H1 (cell line): Measurements from ENCODE around the gene C1QTNF4. TPM values are rescaled to one million over a fixed set of nuclear protein-coding genes. Genes with fewer than 3 reads are reported as not detected.

ENCODE experiments used
- CTCF ChIA-PET: fragments of 300-600 bp; sonication (Branson Sonifier 250); formaldehyde crosslinking; loops from one replicate; lab custom pipeline; 2021; ENCODE audit not compliant: partially characterized antibody; lab: Charles Lee
- POLR2A ChIA-PET: fragments of 300-600 bp; sonication (Branson Sonifier 250); formaldehyde crosslinking; loops from one replicate; lab custom pipeline; 2021; ENCODE audit warnings: inconsistent platforms; ENCODE audit not compliant: partially characterized antibody; lab: Charles Lee
- DNase-seq, 2 experiments: peaks; one replicate each; pipeline versions ENCODE4 v3.0.0 to v3.0.0-alpha.2; 2010 to 2022; ENCODE audit warnings: low spot score in 2 of 2, low read depth in 1 of 2, mixed read lengths in 1 of 2
- FAIRE-seq: peaks from 2 replicates; lab custom pipeline; 2011; peaks lifted over from hg19 to GRCh38; lab: Jason Lieb, UNC
- H2AFZ ChIP-seq: 2 replicates; pipeline ENCODE4 v1.8.1; 2012; ENCODE audit warnings: low read length, inconsistent platforms
- H2AK5ac ChIP-seq: 2 replicates; pipeline ENCODE4 v1.6.1; 2013; ENCODE audit warnings: low read depth, low read length
- H2BK120ac ChIP-seq: replicated peaks from 2 replicates; pipeline ENCODE3; 2013; ENCODE audit warnings: low read depth, low read length, inconsistent platforms
- H2BK12ac ChIP-seq: 2 replicates; pipeline ENCODE4 v1.6.1; 2013; ENCODE audit warnings: low read depth, low read length
- H2BK15ac ChIP-seq: 2 replicates; pipeline ENCODE4 v1.6.1; 2013; ENCODE audit warnings: low read length
- H2BK20ac ChIP-seq: 2 replicates; pipeline ENCODE4 v1.6.1; 2013; ENCODE audit warnings: low read length
- H2BK5ac ChIP-seq: 2 replicates; pipeline ENCODE4 v1.6.1; 2013; ENCODE audit warnings: low read depth, low read length
- H3K14ac ChIP-seq: 2 replicates; pipeline ENCODE4 v1.6.1; 2013; ENCODE audit warnings: inconsistent platforms; ENCODE audit not compliant: insufficient read length
- H3K18ac ChIP-seq: 2 replicates; pipeline ENCODE4 v1.6.1; 2013; ENCODE audit warnings: low read length; ENCODE audit errors: extremely low read depth
- H3K23ac ChIP-seq: 2 replicates; pipeline ENCODE4 v1.6.1; 2013; ENCODE audit warnings: inconsistent platforms; ENCODE audit not compliant: insufficient read length
- H3K23me2 ChIP-seq: 2 replicates; pipeline ENCODE4 v1.6.1; 2013; ENCODE audit warnings: low read depth, low read length
- H3K27ac ChIP-seq: 2 replicates; pipeline ENCODE4 v1.6.1; 2011; ENCODE audit warnings: low read depth, low read length, inconsistent platforms
- H3K27me3 ChIP-seq, 4 experiments: replicated peaks in 1 of 4; 1 replicate in 1 of 4; 2 replicates in 3 of 4; pipeline versions ENCODE4 v1.6.1 to v1.8.1; 2011 to 2013; ENCODE audit warnings: low read length in 3 of 4, mild to moderate bottlenecking in 3 of 4, inconsistent platforms in 2 of 4, mixed read lengths in 2 of 4, moderate library complexity in 1 of 4; ENCODE audit not compliant: control insufficient read depth in 3 of 4, insufficient read depth in 3 of 4; ENCODE audit errors: extremely low read depth in 1 of 4
- H3K36me3 ChIP-seq, 4 experiments: 2 replicates each; pipeline versions ENCODE4 v1.6.1 to v1.8.1; 2011 to 2013; ENCODE audit warnings: mild to moderate bottlenecking in 4 of 4, low read length in 3 of 4, moderate library complexity in 2 of 4, control low read depth in 1 of 4, inconsistent platforms in 1 of 4; ENCODE audit not compliant: insufficient read depth in 4 of 4, control insufficient read depth in 2 of 4
- H3K4ac ChIP-seq: replicated peaks from 2 replicates; pipeline ENCODE3; 2013; ENCODE audit warnings: low read length, low read depth, mixed read lengths, inconsistent platforms; ENCODE audit not compliant: insufficient read length
- H3K4me1 ChIP-seq, 4 experiments: replicated peaks in 1 of 4; 1 replicate in 1 of 4; 2 replicates in 3 of 4; pipeline versions ENCODE4 v1.6.1 to v1.8.1; 2011 to 2013; ENCODE audit warnings: low read length in 3 of 4, inconsistent platforms in 2 of 4, mixed read lengths in 1 of 4; ENCODE audit not compliant: insufficient read depth in 4 of 4, control insufficient read depth in 3 of 4
- H3K4me2 ChIP-seq, 2 experiments: 2 replicates each; pipeline versions ENCODE4 v1.6.1 to v1.8.1; 2011 to 2013; ENCODE audit warnings: low read depth in 2 of 2, low read length in 2 of 2, control low read depth in 1 of 2, inconsistent platforms in 1 of 2, mild to moderate bottlenecking in 1 of 2; ENCODE audit not compliant: insufficient read depth in 1 of 2
- H3K4me3 ChIP-seq, 4 experiments: fragments of 200-600, 300-600 bp in 1 of 4; sonication (generic), shearing (Covaris generic), sonication (Bioruptor Twin) in 1 of 4; 2 replicates each; pipeline versions ENCODE4 v1.5.1 to v1.8.1; 2011 to 2016; ENCODE audit warnings: low read length in 4 of 4, low read depth in 3 of 4, control low read depth in 2 of 4, inconsistent platforms in 2 of 4, mild to moderate bottlenecking in 2 of 4, mixed read lengths in 1 of 4, moderate library complexity in 1 of 4; ENCODE audit not compliant: insufficient read depth in 2 of 4; ENCODE audit errors: extremely low read depth in 1 of 4
- H3K56ac ChIP-seq: replicated peaks from 2 replicates; pipeline ENCODE3; 2013; ENCODE audit warnings: low read depth, mild to moderate bottlenecking, mixed read lengths, low read length, inconsistent platforms; ENCODE audit not compliant: insufficient read length
- H3K79me1 ChIP-seq: 2 replicates; pipeline ENCODE4 v1.6.1; 2013; ENCODE audit warnings: low read depth, low read length, control low read depth
- H3K79me2 ChIP-seq, 2 experiments: 2 replicates each; pipeline versions ENCODE4 v1.6.1 to v1.8.1; 2012 to 2013; ENCODE audit warnings: low read length in 2 of 2, mild to moderate bottlenecking in 2 of 2, inconsistent platforms in 1 of 2; ENCODE audit not compliant: insufficient read depth in 2 of 2, control insufficient read depth in 1 of 2
- H3K9ac ChIP-seq, 4 experiments: replicated peaks in 1 of 4; 1 replicate in 1 of 4; 2 replicates in 3 of 4; pipeline versions ENCODE4 v1.6.1 to v1.8.1; 2011 to 2013; ENCODE audit warnings: low read depth in 3 of 4, low read length in 3 of 4, control low read depth in 2 of 4, mild to moderate bottlenecking in 2 of 4, moderate library complexity in 2 of 4, inconsistent platforms in 1 of 4; ENCODE audit errors: extremely low read depth in 1 of 4
- H3K9me3 ChIP-seq, 2 experiments: 2 replicates each; pipeline versions ENCODE4 v1.6.1 to v1.8.1; 2012 to 2013; ENCODE audit warnings: mild to moderate bottlenecking in 2 of 2, moderate library complexity in 2 of 2, control low read depth in 1 of 2, inconsistent platforms in 1 of 2, low read depth in 1 of 2, low read length in 1 of 2, mixed read lengths in 1 of 2; ENCODE audit not compliant: insufficient read depth in 2 of 2
- H4K20me1 ChIP-seq, 2 experiments: replicated peaks in 1 of 2; 2 replicates each; pipeline versions ENCODE3 to v1.8.1; 2011 to 2013; ENCODE audit warnings: inconsistent platforms in 2 of 2, low read length in 2 of 2, mild to moderate bottlenecking in 1 of 2; ENCODE audit not compliant: insufficient read depth in 2 of 2, control insufficient read depth in 1 of 2
- H4K5ac ChIP-seq: 2 replicates; pipeline ENCODE4 v1.6.1; 2013; ENCODE audit warnings: low read length, low read depth, mixed read lengths, inconsistent platforms; ENCODE audit not compliant: insufficient read length
- H4K8ac ChIP-seq: 2 replicates; pipeline ENCODE4 v1.8.0; 2013; ENCODE audit warnings: mild to moderate bottlenecking, moderate library complexity, low read length, inconsistent platforms; ENCODE audit not compliant: insufficient read depth; ENCODE audit errors: extremely low read depth
- H4K91ac ChIP-seq: replicated peaks from 2 replicates; pipeline ENCODE3; 2013; ENCODE audit warnings: low read length, mixed read lengths, inconsistent platforms; ENCODE audit not compliant: insufficient read length
- BCL11A ChIP-seq, 2 experiments: IDR thresholded peaks; one replicate each; pipeline ENCODE4 v1.6.1; 2011; ENCODE audit warnings: low read depth in 2 of 2, low read length in 2 of 2, mild to moderate bottlenecking in 2 of 2
- BRCA1 ChIP-seq: IDR thresholded peaks from 2 replicates; pipeline ENCODE4 v1.6.1; 2012; ENCODE audit warnings: low read depth, low read length, improper control_type of control experiment
- CHD2 ChIP-seq: IDR thresholded peaks from 2 replicates; pipeline ENCODE4 v1.6.1; 2012; ENCODE audit warnings: low read length, improper control_type of control experiment
- CTBP2 ChIP-seq: IDR thresholded peaks from 2 replicates; pipeline ENCODE4 v1.7.0; 2011; ENCODE audit warnings: borderline replicate concordance, mild to moderate bottlenecking, moderate library complexity, mixed read lengths, low read length; ENCODE audit not compliant: insufficient read depth, insufficient read length
- KDM4A ChIP-seq: IDR thresholded peaks from one replicate; pipeline ENCODE4 v1.7.1; 2012; ENCODE audit warnings: low read depth, mild to moderate bottlenecking, moderate library complexity, low read length, inconsistent platforms; ENCODE audit not compliant: severe bottlenecking
- PHF8 ChIP-seq: fragments of 200-600 bp; sonication (generic); conservative IDR thresholded peaks from 2 replicates; pipeline ENCODE4 v1.7.1; 2012; ENCODE audit warnings: low read depth, mild to moderate bottlenecking, inconsistent platforms, low read length, moderate library complexity
- RNF2 ChIP-seq: fragments of 200-900, 300-1000 bp; sonication (generic); IDR thresholded peaks from 2 replicates; pipeline ENCODE4 v1.7.1; 2016; ENCODE audit warnings: borderline replicate concordance, low read depth, mild to moderate bottlenecking, antibody characterized with exemption, low read length; ENCODE audit not compliant: poor library complexity, severe bottlenecking; ENCODE audit errors: missing control alignments
- SRF ChIP-seq: IDR thresholded peaks from 2 replicates; pipeline ENCODE4 v1.6.1; 2011; ENCODE audit warnings: mild to moderate bottlenecking, low read depth, low read length, moderate library complexity
- WGBS, 2 experiments: shearing (Covaris generic) in 1 of 2; methylation state at CpG; one replicate each; pipeline versions ENCODE4 v1.1.6 to v1.1.7; 2013 to 2015; ENCODE audit warnings: low lambda C conversion rate in 2 of 2, mixed read lengths in 2 of 2, inconsistent platforms in 1 of 2, low coverage in 1 of 2, missing lambda C conversion rate in 1 of 2; ENCODE audit not compliant: insufficient replicate concordance in 2 of 2, insufficient coverage in 1 of 2, insufficient read length in 1 of 2; ENCODE audit errors: extremely low coverage in 1 of 2, missing lambda C conversion rate in 1 of 2; 5-methylcytosine and 5-hydroxymethylcytosine counted together
- polyA plus RNA-seq, 7 experiments: library from polyadenylated mRNA; depleted of rRNA in 3 of 7; stranded (reverse) in 5 of 7; unstranded in 2 of 7; fragments of >200 nt in 5 of 7; fragments of 200-250 nt in 2 of 7; gene quantifications; 1 replicate in 5 of 7; 2 replicates in 1 of 7; 4 replicates in 1 of 7; pipeline versions ENCODE4 v1.2.1 to v1.2.3, GENCODE V29; 2011 to 2013; ENCODE audit warnings: missing spikeins in 2 of 7, mixed read lengths in 2 of 7
- total RNA-seq: library from RNA; stranded (reverse); fragmentation: NEBNext Ultra II Directional; extraction: Animal tissue kit (Norgen Biotek cat#: 25700); gene quantifications from 2 replicates; pipeline ENCODE4 v1.2.1, GENCODE V29; 2021
- TF ChIP-seq, protein P1 (sequence below): IDR thresholded peaks from 2 replicates; pipeline ENCODE4 v1.6.1; 2012; ENCODE audit warnings: low read length, inconsistent platforms

Gene C1QTNF4
- total and polyA plus RNA-seq, 2 of the 8 experiments (the other 6 are each of a cell fraction or from before 2014, with no cell fraction given), result 3.9 to 6.0 TPM

DNA sequence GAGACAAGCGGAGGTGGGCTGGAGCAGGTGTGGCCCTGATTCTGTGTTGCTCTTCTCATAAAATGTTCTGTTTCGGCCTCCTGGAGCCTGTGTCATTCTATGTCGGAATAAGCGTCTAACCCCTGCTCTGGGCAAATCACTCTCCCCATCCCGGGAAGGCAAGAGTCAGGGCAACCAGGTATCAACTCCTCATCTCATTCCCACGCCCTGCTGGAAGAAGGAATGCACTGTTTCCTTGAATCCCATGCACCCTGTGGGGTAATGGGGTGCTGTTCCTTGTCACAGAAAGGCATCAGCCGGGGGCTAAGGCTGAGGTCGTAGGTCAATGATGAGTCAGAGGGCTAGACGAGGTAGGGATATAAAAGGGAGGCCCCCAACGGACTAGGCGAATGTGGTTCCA is 5.1 kb downstream of the C1QTNF4 start:
- POLR2A ChIA-PET, result interaction anchor here (0.7 to 1.9 kb wide), 2 partner anchors 9 to 127 kb away, joined by 3 to 17 read pairs; partner anchors contain the start of genes KBTBD4 and NDUFS3
- no peak overlapping the region for H3K18ac ChIP-seq
- H2BK15ac ChIP-seq, result no peak overlapping the region
- H4K91ac ChIP-seq, result no peak overlapping the region
- WGBS, 2 experiments, result 90% methylated on average over 11 of the region's 11 CpGs; no CpG with 5 or more reads in 1 of the 2 experiments
- H2AFZ ChIP-seq, result no peak overlapping the region
- no peak overlapping the region for H2BK20ac ChIP-seq
- H3K36me3 ChIP-seq, result peaks cover 1 to 5% (median 2%) of the 10 kb centered on the region in 4 experiments; a peak in 3 of 8 replicates
- no peak overlapping the region for H3K14ac ChIP-seq
- no peak overlapping the region for H3K9ac ChIP-seq
- H2BK12ac ChIP-seq, result no peak overlapping the region
- peaks cover 2% of the 10 kb centered on the region; the same call in 1 of the 2 replicates for H3K23me2 ChIP-seq
- no peak overlapping the region for H4K5ac ChIP-seq
- no peak overlapping the region for H3K56ac ChIP-seq
- CTCF ChIA-PET, result interaction anchor here (1.9 kb wide), 1 partner anchor 9 kb away, joined by 5 read pairs; no protein-coding TSS in a partner anchor
- no peak overlapping the region for H3K4ac ChIP-seq
- no peak overlapping the region for H3K27ac ChIP-seq
- H3K23ac ChIP-seq, result no peak overlapping the region
- no peak overlapping the region for H2AK5ac ChIP-seq
- TF ChIP-seq CHD2 (no peak), SRF (no peak), KDM4A (no peak), BCL11A (IDR thresholded peaks at IDR 0.05; ENCODE audit: low read depth in 2 of 2, low read length in 2 of 2) (no peak), PHF8 (no peak), CTBP2 (no peak), RNF2 (no peak), BRCA1 (no peak)
- TF ChIP-seq, protein P1, sequence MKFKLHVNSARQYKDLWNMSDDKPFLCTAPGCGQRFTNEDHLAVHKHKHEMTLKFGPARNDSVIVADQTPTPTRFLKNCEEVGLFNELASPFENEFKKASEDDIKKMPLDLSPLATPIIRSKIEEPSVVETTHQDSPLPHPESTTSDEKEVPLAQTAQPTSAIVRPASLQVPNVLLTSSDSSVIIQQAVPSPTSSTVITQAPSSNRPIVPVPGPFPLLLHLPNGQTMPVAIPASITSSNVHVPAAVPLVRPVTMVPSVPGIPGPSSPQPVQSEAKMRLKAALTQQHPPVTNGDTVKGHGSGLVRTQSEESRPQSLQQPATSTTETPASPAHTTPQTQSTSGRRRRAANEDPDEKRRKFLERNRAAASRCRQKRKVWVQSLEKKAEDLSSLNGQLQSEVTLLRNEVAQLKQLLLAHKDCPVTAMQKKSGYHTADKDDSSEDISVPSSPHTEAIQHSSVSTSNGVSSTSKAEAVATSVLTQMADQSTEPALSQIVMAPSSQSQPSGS, result no peak
- H3K27me3 ChIP-seq, result peaks cover 0 to 18% (median 16%) of the 10 kb centered on the region in 4 experiments; a peak in 6 of 7 replicates
- no peaks in the 10 kb centered on the region for H3K79me1 ChIP-seq
- H3K4me1 ChIP-seq, result peaks cover 0 to 4% (median 4%) of the 10 kb centered on the region in 4 experiments; a peak in 6 of 7 replicates
- no peak overlapping the region for H2BK120ac ChIP-seq
- H3K9me3 ChIP-seq, result no peaks in the 10 kb centered on the region
- DNase-seq, result no peak
- no peak overlapping the region for H3K4me3 ChIP-seq
- H3K79me2 ChIP-seq, result no peaks in the 10 kb centered on the region
- H2BK5ac ChIP-seq, result no peak overlapping the region
- FAIRE-seq, result no peak
- H4K8ac ChIP-seq, result no peak overlapping the region
- H4K20me1 ChIP-seq, result no peaks in the 10 kb centered on the region
- no peak overlapping the region for H3K4me2 ChIP-seq
